GM12892 (cell line): ENCODE data around the gene SMIM1.

Source experiments
- POLR2A ChIP-seq: IDR thresholded peaks from 2 replicates; pipeline ENCODE4 v1.6.1; 2011; ENCODE audit warnings: low read depth, low read length, control low read depth
- POLR2AphosphoS5 ChIP-seq: IDR thresholded peaks from 2 replicates; pipeline ENCODE4 v1.6.1; 2011; ENCODE audit warnings: low read depth, low read length, control low read depth
- TAF1 ChIP-seq: IDR thresholded peaks from 2 replicates; pipeline ENCODE4 v1.6.1; 2011; ENCODE audit warnings: low read depth, mild to moderate bottlenecking, control low read depth, low read length, borderline replicate concordance

DNA sequence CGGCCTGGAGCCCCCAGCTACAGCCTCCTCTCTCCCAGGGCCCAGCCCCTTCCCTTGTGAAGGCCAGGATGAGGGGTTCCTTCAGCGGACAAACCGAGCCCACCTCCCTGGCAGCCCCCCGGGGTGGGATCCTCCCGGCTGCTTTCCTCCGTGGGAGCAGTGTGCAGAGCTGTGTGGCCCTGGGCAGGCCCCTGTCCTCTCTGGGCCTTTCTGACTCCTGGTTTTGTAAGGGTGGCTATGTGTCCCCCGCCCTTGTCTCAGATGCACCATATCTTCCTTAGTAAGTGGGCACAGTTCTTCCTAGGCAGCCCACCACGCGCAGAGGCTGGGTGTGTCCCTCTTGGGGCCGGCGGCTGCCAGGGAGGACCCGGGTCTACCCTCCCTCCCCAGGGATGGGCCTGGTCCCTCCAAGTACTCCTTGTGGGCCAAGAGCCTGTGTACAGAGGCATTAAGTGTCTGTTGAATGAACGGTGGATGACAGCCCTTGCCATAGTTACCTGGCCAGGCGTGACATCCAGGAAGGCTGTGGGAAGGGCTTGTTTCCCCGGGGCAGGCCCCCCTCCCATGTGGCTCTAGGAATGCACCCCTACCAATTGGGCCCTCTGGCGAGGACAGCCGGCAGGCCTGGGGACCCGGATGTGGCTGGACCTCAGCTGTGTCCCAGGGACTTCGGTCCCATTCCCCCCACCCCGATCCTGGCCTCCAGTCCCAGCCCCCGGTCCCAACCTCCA is 3.8 kb downstream of the SMIM1 start:
- TF ChIP-seq POLR2A (no peak), POLR2AphosphoS5 (no peak), TAF1 (no peak)
